DMS153 treated with DMSO at 0.1 percent for 48 hours (cell line): ENCODE results near the gene OR4C46.
"Not testable (repeated sequence)": the region's sequence is repeated elsewhere in the genome, so short reads cannot be mapped to it uniquely, and the experiment has no call there.

Experiments
- DNase-seq: peaks from one replicate; lab custom pipeline; 2025; ENCODE audit not compliant: unreplicated experiment; lab: John Stamatoyannopoulos, UW

Gene OR4C46

GRCh38 chr11:54603898-54604297 is at the start of gene OR4C46:
TSS of gene OR4C46 (minus strand) at chr11:54603998. CDS start at chr11:54603998, 0 bp downstream.
- no peak for DNase-seq

DNA sequence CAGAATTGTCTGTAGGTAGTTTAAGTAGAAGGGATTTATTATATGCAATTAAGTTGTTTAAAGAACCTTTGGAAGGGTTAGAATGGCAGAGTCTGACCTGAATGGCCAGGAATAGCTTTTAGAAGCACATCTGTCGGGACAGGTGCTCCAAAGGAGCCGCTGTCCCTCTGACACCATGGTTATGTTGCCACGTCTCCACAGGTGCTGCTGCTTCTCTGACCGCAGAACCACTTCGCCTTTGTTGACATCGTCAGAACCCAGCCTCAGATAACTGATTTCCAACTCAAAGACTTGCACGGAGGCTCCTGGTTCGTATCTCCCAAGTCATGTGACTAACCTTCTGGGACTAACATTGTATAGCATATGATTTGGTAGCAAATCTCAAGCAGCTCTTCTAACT is 41.8 kb upstream of the OR4C46 start:
- DNase-seq: not testable (repeated sequence)

DNA sequence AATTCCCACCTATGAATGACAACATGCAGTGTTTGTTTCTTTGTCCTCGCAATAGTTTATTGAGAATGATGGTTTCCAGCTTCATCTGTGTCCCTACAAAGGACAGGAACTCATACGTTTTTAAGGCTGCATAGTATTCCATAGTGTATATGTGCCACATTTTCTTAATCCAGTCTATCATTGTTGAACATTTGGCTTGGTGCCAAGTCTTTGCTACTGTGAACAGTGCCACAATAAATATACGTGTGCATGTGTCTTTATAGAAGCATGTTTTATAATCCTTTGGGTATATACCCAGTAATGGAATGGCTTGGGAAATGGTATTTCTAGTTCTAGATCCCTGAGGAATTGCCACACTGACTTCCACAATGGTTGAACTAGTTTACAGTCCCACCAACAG is 42.4 kb downstream of the OR4C46 start:
- not testable (repeated sequence) for DNase-seq

DNA sequence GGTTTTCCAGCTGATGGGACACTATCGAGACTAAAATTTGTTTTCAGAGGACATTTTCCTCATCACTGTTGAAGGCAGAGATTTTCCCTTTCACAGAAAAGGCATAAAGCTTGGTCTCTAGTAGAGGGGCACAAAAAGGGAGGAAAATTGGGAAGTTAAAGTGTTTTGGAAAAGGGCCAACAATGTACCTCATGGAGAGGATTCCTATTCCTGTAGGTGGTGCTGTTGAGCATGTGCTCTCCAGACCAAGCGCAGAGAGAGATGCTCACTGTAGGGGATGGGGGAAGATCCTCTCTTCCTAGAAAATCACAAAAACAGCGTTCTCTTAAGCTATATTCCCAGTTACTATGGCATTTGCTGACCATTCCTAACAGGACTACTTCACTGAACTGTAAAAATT is 44.9 kb downstream of the OR4C46 start:
- DNase-seq: no peak

DNA sequence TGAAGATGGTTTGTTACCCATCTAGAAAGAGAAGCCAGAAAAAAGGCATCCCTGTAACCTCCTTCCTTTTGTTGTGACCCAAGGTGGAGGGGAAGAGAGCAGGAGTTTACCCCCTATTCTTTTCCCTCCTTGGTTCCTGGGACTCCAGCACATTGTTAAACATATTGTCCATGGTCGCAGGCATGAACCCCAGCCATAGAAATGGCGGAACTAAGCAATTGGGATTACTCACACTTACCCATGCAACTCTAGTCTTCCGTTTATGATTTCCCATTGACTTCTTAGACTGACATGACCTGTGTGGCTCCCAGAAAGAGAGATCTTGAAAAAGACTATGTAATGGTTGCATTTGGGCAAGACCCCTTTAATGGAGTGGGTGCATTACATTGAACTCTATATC is 45.4 kb downstream of the OR4C46 start:
- no peak for DNase-seq
